GM12873 (cell line): ENCODE measurements around the gene COPB1.

Source experiments
- CTCF ChIP-seq: IDR thresholded peaks from 2 replicates; pipeline ENCODE4 v1.5.1; 2012; ENCODE audit warnings: low read depth, mild to moderate bottlenecking, moderate library complexity, low read length, control low read depth; ENCODE audit not compliant: insufficient read depth; ENCODE audit errors: missing control alignments

COPB1 gene

DNA sequence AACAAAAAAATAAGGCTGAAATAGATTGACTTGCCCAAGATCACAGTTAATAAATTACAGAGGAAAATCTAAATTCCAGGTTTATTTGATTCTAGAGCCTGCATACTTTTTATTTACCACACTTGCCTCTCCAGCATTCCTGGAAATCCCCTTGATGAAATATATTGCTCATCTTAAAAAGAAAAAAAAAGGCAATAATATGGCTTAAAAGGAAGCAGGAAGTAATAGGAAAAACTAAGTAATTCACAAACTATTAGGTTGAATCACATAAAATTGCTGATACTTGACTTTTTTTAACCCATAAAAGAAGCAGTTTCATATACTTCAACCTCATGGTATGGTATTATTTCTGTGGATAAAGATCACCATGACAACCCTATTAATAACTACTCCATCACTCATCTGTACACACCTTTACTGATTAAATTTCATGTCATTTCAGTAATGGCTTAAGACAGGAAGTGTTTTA lies 52.9 kb downstream of the COPB1 start:
- no peak for TF ChIP-seq CTCF

- TF ChIP-seq CTCF, result no peak
These were observed 53.8 kb downstream of the COPB1 start for GRCh38 chr11:14445542-14446530.

DNA sequence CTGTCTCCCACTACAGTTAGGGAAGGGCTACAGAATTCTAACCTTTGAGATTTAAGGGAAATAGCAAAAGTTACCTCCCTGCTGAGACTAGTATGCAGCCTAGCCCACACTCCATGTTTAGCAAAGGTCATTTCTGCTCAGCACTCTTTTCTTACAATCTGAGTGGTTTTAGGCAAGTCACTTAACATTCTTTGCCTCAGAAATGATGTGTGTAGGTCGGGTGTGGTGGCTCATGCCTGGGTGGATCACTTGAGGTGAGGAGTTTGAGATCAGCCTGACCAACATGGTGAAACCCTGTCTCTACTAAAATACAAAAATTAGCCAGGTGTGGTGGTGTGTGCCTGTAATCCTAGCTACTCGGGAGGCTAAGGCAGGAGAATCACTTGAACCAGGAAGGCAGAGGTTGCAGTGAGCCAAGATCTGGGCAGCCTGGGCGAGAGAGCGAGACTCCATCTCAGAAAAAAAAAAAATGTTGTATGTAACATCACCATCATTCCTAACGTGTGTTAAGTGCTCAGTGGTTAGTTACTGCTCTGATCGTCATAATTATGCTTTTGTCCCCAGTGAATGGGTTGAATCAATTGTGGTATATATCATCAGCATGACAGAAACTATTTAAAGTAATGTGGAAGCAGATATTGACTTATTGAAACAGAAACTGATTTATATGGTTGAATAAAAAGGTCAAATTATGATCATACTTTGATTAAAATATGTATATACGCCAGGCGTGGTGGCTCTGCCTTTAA lies 55.0 kb downstream of the COPB1 start:
- TF ChIP-seq CTCF, result no peak

DNA sequence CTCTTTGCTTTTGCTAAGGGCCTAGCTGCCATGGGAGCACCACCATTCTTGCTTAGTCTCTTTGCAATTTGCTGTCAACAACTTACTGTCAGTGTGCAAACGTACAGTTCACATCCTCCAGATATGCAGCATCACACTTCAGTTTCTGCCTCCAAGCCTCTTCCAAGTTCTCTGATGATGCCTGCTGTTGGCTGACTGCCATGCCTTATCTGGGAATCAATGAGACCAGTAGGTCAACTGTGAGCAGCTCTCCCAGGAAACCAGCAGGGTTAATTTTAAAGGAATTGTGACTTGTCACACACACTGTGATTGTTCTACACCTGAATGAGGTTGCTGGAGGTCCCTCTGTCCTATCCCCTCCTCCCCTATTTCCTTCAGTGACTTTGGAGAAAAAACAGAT lies 56.0 kb downstream of the COPB1 start:
- no peak for TF ChIP-seq CTCF

DNA sequence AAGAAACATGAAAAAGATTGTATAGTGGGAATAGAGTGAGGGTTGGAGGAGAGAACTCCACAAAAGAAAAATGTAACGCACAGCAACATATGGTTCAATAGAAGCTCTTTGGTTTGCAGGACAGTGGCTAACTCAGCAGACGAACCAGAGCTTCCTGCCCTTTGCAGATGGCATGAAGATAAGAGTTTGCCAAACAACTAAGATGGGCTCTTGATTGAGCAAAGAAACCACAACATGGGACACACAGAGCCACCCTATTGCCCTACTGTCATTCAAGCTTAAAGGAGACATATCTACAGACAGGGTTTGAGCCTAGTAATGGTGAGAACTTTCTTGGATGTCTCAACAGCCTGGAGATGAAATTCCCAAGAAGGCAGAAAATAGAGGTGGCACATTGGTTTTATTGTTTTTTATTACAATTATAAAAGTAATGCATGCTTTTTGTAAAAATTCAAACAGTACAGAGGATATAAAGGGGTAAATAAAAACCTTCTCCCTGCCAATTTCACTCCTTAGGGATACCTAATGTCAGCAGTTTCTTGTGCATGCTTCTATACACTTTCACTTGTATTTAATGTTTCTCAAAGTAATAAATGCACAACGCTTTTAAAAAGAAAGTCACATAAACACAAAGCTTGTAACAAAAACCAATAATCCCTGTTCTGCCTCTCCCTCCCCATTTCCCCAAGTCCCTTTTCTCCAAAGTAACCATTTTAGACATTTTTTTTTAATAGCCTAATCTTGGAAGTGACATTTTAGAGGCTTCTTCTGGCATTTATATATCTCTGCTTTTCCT lies 63.7 kb downstream of the COPB1 start:
- TF ChIP-seq CTCF, result no peak

- no peak for TF ChIP-seq CTCF
These were observed 74.0 kb downstream of the COPB1 start for GRCh38 chr11:14425621-14426020.
